RWPE2 (cell line): Measurements from ENCODE around the gene NUSAP1.
A peak's percentile ranks its signal among the peaks of the same experiment; 100 is the strongest.

Source experiments
- ATAC-seq: fragments of 200-7000 bp; cut with Tn5 transposase; 3 replicates; pipeline ENCODE4 v1.9.1; 2021; ENCODE audit warnings: low read depth
- DNase-seq: peaks from one replicate; pipeline ENCODE4 v3.0.0-alpha.2; 2020; ENCODE audit warnings: low spot score
- H3K27ac ChIP-seq: fragments of 450-650 bp; 2 replicates; pipeline ENCODE4 v1.5.1; 2017; ENCODE audit warnings: mild to moderate bottlenecking; ENCODE audit not compliant: poor library complexity, severe bottlenecking
- H3K27me3 ChIP-seq: fragments of 250-450 bp; sonication (Bioruptor Pico); 2 replicates; pipeline ENCODE4 v1.5.1; 2021; ENCODE audit warnings: mild to moderate bottlenecking, moderate library complexity; ENCODE audit not compliant: insufficient read depth, poor library complexity, severe bottlenecking
- H3K36me3 ChIP-seq: fragments of 250-450 bp; sonication (Bioruptor Pico); 2 replicates; pipeline ENCODE4 v1.5.1; 2020; ENCODE audit warnings: low read depth, mild to moderate bottlenecking, moderate library complexity
- H3K4me1 ChIP-seq: fragments of 250-450 bp; sonication (Bioruptor Pico); 2 replicates; pipeline ENCODE4 v1.5.1; 2021; ENCODE audit warnings: mild to moderate bottlenecking, moderate library complexity; ENCODE audit not compliant: insufficient read depth, poor library complexity, severe bottlenecking
- H3K4me3 ChIP-seq: fragments of 250-450 bp; sonication (Bioruptor Pico); 2 replicates; pipeline ENCODE4 v1.5.1; 2021; ENCODE audit warnings: mild to moderate bottlenecking, moderate library complexity; ENCODE audit not compliant: severe bottlenecking
- H3K9me3 ChIP-seq: fragments of 250-450 bp; sonication (Bioruptor Pico); 2 replicates; pipeline ENCODE4 v1.5.1; 2021; ENCODE audit warnings: mild to moderate bottlenecking, moderate library complexity; ENCODE audit not compliant: severe bottlenecking
- TF ChIP-seq, protein P1 (sequence below): fragments of 450-650 bp; IDR thresholded peaks from one replicate; pipeline ENCODE4 v1.5.1; 2017; ENCODE audit warnings: mild to moderate bottlenecking, moderate library complexity; ENCODE audit not compliant: poor library complexity, severe bottlenecking

The NUSAP1 gene

DNA sequence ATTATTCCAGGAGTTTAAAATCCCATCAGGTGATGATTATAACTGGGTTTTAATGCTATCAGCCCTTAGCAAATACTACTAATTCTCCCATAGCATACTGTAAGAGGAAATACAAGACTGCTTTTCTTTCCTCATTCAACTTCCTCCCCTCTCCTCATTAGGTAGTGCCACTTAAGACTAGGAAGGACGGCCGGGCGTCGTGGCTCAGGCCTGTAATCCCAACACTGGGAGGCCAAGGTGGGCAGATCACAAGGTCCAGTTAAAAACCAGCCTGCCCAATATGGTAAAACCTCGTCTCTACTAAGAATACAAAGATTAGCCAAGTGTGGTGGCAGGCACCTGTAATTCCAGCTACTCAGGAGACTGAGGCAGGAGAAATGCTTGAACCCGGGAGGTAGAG, 55.0 kb downstream of the NUSAP1 start:
- TF ChIP-seq, protein P1, sequence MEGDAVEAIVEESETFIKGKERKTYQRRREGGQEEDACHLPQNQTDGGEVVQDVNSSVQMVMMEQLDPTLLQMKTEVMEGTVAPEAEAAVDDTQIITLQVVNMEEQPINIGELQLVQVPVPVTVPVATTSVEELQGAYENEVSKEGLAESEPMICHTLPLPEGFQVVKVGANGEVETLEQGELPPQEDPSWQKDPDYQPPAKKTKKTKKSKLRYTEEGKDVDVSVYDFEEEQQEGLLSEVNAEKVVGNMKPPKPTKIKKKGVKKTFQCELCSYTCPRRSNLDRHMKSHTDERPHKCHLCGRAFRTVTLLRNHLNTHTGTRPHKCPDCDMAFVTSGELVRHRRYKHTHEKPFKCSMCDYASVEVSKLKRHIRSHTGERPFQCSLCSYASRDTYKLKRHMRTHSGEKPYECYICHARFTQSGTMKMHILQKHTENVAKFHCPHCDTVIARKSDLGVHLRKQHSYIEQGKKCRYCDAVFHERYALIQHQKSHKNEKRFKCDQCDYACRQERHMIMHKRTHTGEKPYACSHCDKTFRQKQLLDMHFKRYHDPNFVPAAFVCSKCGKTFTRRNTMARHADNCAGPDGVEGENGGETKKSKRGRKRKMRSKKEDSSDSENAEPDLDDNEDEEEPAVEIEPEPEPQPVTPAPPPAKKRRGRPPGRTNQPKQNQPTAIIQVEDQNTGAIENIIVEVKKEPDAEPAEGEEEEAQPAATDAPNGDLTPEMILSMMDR = no peak
- Histone ChIP-seq H3K27ac (no peak overlapping the region), H3K4me1 (no peaks in the 10 kb centered on the region), H3K36me3 (peaks cover 22% of the 10 kb centered on the region), H3K9me3 (no peaks in the 10 kb centered on the region), H3K4me3 (no peak overlapping the region), H3K27me3 (no peaks in the 10 kb centered on the region)
- ATAC-seq = no peak
- no peak for DNase-seq

- H3K27ac ChIP-seq = no peak overlapping the region
- ATAC-seq = no peak; the same call in 2 of the 3 replicates
- H3K27me3 ChIP-seq = no peaks in the 10 kb centered on the region
These were observed 60.0 kb downstream of the NUSAP1 start for GRCh38 chr15:41392659-41393058.

DNA sequence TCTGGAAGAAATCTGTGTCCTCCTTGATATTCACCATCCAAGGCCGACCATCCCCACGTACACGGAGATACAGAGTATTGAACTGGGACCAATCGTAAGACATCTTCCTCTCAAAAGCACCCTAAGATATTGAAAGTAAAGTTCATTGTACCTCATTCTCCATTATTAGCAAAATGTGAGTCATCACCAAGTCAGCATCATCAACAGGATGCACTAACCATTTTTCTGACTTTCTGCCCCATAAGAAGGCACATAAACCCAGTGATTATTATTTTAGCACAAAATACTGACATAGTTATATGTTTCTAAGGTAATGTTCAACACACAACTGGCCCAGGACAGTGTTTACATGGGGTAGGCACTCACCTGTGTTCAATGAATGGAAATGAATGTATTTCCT, 62.2 kb downstream of the NUSAP1 start:
- no peak for ATAC-seq
- no peaks in the 10 kb centered on the region for H3K27me3 ChIP-seq
- H3K36me3 ChIP-seq = peaks cover 32% of the 10 kb centered on the region
- H3K4me3 ChIP-seq = no peak overlapping the region
- H3K9me3 ChIP-seq = no peaks in the 10 kb centered on the region
- no peak for DNase-seq
- TF ChIP-seq, protein P1 = no peak
- H3K4me1 ChIP-seq = no peaks in the 10 kb centered on the region
- H3K27ac ChIP-seq = no peak overlapping the region

More at GRCh38 chr15:41392659-41393058, 60.0 kb downstream of the NUSAP1 start:
- TF ChIP-seq, protein P1 = no peak
- Histone ChIP-seq H3K36me3 (peaks cover 40% of the 10 kb centered on the region), H3K4me3 (no peak overlapping the region), H3K4me1 (no peaks in the 10 kb centered on the region), H3K9me3 (no peaks in the 10 kb centered on the region)
- DNase-seq = no peak

DNA sequence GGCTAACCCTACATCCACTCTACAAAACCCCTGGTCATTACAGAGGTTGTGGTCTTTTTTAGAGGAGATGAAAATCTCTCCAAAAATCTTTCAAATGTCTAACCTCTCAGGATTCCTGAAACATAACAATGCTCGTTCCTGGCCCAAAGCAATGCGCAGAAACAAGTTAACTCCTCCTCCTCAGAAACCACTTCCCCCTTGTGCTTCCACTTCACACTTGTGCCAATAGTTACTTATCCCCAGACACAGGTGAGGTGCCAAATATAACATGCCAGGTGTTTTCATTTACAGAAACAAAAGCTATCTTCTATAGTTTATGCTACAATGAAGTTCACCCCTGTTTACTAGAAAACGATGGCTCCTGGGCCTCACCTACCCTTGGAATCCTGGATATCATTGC, 63.4 kb downstream of the NUSAP1 start:
- ATAC-seq = no peak
- Histone ChIP-seq H3K27ac (no peak overlapping the region), H3K4me1 (no peaks in the 10 kb centered on the region), H3K9me3 (no peaks in the 10 kb centered on the region), H3K4me3 (no peak overlapping the region), H3K36me3 (peaks cover 32% of the 10 kb centered on the region), H3K27me3 (no peaks in the 10 kb centered on the region)
- TF ChIP-seq, protein P1 = no peak
- no peak for DNase-seq

GRCh38 chr15:41401904-41402267, 69.2 kb downstream of the NUSAP1 start:
- Histone ChIP-seq H3K9me3 (no peaks in the 10 kb centered on the region), H3K4me1 (peaks cover 2% of the 10 kb centered on the region), H3K36me3 (peaks cover 1% of the 10 kb centered on the region), H3K27ac (peak overlapping the region; percentile 42), H3K27me3 (no peaks in the 10 kb centered on the region), H3K4me3 (peak overlapping the region; percentile 88)
- TF ChIP-seq, protein P1 = no peak
- DNase-seq = no peak
- ATAC-seq = no peak; the same call in 2 of the 3 replicates
